ENCODE data around the gene UCK1. TPM values are rescaled to one million over a fixed set of nuclear protein-coding genes. Genes with fewer than 3 reads are reported as not detected.
A peak's percentile ranks its signal among the peaks of the same experiment; 100 is the strongest.

UCK1 gene
- total and polyA plus RNA-seq, 2 of the 13 experiments (the other 11 are each of a cell fraction or from before 2014, with no cell fraction given): 11.0 to 24.1 TPM

GRCh38 chr9:131546336-131547084, 15.4 kb upstream of the UCK1 start (continued):
- TF ChIP-seq, protein P1, sequence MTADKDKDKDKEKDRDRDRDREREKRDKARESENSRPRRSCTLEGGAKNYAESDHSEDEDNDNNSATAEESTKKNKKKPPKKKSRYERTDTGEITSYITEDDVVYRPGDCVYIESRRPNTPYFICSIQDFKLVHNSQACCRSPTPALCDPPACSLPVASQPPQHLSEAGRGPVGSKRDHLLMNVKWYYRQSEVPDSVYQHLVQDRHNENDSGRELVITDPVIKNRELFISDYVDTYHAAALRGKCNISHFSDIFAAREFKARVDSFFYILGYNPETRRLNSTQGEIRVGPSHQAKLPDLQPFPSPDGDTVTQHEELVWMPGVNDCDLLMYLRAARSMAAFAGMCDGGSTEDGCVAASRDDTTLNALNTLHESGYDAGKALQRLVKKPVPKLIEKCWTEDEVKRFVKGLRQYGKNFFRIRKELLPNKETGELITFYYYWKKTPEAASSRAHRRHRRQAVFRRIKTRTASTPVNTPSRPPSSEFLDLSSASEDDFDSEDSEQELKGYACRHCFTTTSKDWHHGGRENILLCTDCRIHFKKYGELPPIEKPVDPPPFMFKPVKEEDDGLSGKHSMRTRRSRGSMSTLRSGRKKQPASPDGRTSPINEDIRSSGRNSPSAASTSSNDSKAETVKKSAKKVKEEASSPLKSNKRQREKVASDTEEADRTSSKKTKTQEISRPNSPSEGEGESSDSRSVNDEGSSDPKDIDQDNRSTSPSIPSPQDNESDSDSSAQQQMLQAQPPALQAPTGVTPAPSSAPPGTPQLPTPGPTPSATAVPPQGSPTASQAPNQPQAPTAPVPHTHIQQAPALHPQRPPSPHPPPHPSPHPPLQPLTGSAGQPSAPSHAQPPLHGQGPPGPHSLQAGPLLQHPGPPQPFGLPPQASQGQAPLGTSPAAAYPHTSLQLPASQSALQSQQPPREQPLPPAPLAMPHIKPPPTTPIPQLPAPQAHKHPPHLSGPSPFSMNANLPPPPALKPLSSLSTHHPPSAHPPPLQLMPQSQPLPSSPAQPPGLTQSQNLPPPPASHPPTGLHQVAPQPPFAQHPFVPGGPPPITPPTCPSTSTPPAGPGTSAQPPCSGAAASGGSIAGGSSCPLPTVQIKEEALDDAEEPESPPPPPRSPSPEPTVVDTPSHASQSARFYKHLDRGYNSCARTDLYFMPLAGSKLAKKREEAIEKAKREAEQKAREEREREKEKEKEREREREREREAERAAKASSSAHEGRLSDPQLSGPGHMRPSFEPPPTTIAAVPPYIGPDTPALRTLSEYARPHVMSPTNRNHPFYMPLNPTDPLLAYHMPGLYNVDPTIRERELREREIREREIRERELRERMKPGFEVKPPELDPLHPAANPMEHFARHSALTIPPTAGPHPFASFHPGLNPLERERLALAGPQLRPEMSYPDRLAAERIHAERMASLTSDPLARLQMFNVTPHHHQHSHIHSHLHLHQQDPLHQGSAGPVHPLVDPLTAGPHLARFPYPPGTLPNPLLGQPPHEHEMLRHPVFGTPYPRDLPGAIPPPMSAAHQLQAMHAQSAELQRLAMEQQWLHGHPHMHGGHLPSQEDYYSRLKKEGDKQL (CRISPR knock-in tag; IDR thresholded peaks at IDR 0.05; ENCODE audit: low read depth): peak; percentile 81; the same call in 1 of the 2 replicates
- TF ChIP-seq ZNF777 (CRISPR knock-in tag; IDR thresholded peaks at IDR 0.05): peak; percentile 47; the same call in 1 of the 2 replicates
- 0 out of 2 replicates have a peak, but pooled peaks have one; percentile 17 for TF ChIP-seq ISL2 (CRISPR knock-in tag; IDR thresholded peaks at IDR 0.05)
- TF ChIP-seq THAP11 (CRISPR knock-in tag; IDR thresholded peaks at IDR 0.05): peak; percentile 52; the same call in 1 of the 2 replicates
- 0 out of 2 replicates have a peak, but pooled peaks have one; percentile 19 for TF ChIP-seq ZNF317 (CRISPR knock-in tag; IDR thresholded peaks at IDR 0.05)
- TF ChIP-seq BCL6 (CRISPR knock-in tag; IDR thresholded peaks at IDR 0.05): peak; percentile 98
- TF ChIP-seq SIX4 (CRISPR knock-in tag; IDR thresholded peaks at IDR 0.05): peak; percentile 85; the same call in 1 of the 2 replicates
- no peak for TF ChIP-seq ZNF646 (CRISPR knock-in tag; IDR thresholded peaks at IDR 0.05)
- TF ChIP-seq FOXA3 (CRISPR knock-in tag; IDR thresholded peaks at IDR 0.05): peak; percentile 60; the same call in 1 of the 2 replicates
- no peak for TF ChIP-seq BRCA1 (CRISPR knock-in tag; IDR thresholded peaks at IDR 0.05)
- TF ChIP-seq ZNF263 (CRISPR knock-in tag; IDR thresholded peaks at IDR 0.05): no peak
- TF ChIP-seq ZNF710 (CRISPR knock-in tag; IDR thresholded peaks at IDR 0.05; ENCODE audit: borderline replicate concordance): no peak
- TF ChIP-seq SOX13 (IDR thresholded peaks at IDR 0.05): no peak
- peak in 1 of 2 experiments; percentile 59; a peak in 2 of 4 replicates for TF ChIP-seq SOX13 (CRISPR knock-in tag; conservative IDR thresholded peaks at IDR 0.05 in 1 of 2, IDR thresholded peaks at IDR 0.05 in 1 of 2)

Measured in HepG2 (cell line).